Measurements from ENCODE around the gene MARK3. TPM values are rescaled to one million over a fixed set of nuclear protein-coding genes. Genes with fewer than 3 reads are reported as not detected.

The MARK3 gene
- total RNA-seq, 4 donors from 2014 or later: 109 to 143 (median 125) TPM

DNA sequence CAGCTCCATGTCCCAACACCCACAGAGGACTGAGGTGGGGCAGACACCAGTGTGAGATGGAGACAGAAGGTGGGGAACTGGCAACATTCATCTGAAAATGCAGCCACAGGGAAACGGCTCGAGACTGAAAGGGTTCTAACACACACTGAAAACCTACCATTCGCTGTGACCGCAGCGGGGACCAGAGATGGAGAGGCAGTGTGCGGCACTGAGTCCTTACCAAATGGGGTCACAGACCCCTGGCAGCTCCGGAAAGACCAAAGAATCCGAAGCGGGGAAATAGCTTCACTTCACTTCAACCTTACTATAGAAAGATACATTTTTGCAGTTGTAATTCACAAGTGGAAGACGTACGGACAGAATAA is 167.6 kb downstream of the MARK3 start:
- Histone ChIP-seq H3K4me3 (no peak overlapping the region), H3K27me3 (no peaks in the 10 kb centered on the region), H3K9me3 (no peaks in the 10 kb centered on the region), H3K27ac (peak overlapping the region; percentile 80 to 91 (median 86)), H3K4me1 (peaks cover 9 to 80% (median 49%) of the 10 kb centered on the region in 4 donors), H3K36me3 (no peaks in the 10 kb centered on the region)
- 74 to 89% methylated on average over 11 of the region's 11 CpGs for WGBS, 2 donors
- TF ChIP-seq EP300 (IDR thresholded peaks at IDR 0.05) (no peak), POLR2A (IDR thresholded peaks at IDR 0.05) (no peak)
- TF ChIP-seq, protein P1, sequence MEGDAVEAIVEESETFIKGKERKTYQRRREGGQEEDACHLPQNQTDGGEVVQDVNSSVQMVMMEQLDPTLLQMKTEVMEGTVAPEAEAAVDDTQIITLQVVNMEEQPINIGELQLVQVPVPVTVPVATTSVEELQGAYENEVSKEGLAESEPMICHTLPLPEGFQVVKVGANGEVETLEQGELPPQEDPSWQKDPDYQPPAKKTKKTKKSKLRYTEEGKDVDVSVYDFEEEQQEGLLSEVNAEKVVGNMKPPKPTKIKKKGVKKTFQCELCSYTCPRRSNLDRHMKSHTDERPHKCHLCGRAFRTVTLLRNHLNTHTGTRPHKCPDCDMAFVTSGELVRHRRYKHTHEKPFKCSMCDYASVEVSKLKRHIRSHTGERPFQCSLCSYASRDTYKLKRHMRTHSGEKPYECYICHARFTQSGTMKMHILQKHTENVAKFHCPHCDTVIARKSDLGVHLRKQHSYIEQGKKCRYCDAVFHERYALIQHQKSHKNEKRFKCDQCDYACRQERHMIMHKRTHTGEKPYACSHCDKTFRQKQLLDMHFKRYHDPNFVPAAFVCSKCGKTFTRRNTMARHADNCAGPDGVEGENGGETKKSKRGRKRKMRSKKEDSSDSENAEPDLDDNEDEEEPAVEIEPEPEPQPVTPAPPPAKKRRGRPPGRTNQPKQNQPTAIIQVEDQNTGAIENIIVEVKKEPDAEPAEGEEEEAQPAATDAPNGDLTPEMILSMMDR (IDR thresholded peaks at IDR 0.05): no peak
- DNase-seq (ENCODE audit: low spot score in 2 of 2): no peak

Small RNA genes within 50 kb of the gene (small RNA-seq; reads per million reads assigned to genes)
- gene RNU7-160P (not detected), gene SNORA28 (19.0 reads per million, percentile 92 among the genes with 10 or more reads in this experiment)

Other genes with a start within 250 kb of the MARK3 start
- gene EIF5, start 51.2 kb upstream of the MARK3 start, total RNA-seq: 100 to 1,000 TPM; 128 to 226 (median 160) TPM
- gene CKB, start 137.4 kb downstream of the MARK3 start, total RNA-seq: 100 to 1,000 TPM in 3 of 4 donors, 10 to 100 TPM in 1; 75.6 to 249 (median 141) TPM
- 10 to 100 TPM; 17.9 to 32.4 (median 22.4) TPM for gene TRMT61A, start 143.8 kb downstream of the MARK3 start, total RNA-seq
- 10 to 100 TPM; 26.1 to 36.5 (median 31.7) TPM for gene BAG5, start 177.2 kb downstream of the MARK3 start, total RNA-seq
- 10 to 100 TPM in 3 of 4 donors, 1 to 10 TPM in 1; 7.2 to 31.6 (median 12.3) TPM for gene COA8, start 177.5 kb downstream of the MARK3 start, total RNA-seq
- gene KLC1, start 243.8 kb downstream of the MARK3 start, total RNA-seq: 100 to 1,000 TPM; 402 to 561 (median 495) TPM